Stimulated activated CD8-positive, alpha-beta memory T cell treated with anti-CD3 and anti-CD28 coated beads, Interleukin-4, amount 100 ng/mL, for 1 hour (primary cell): ENCODE measurements around the gene SLC44A2.

ENCODE experiments used
- DNase-seq, 2 donors: peaks; one replicate each; pipeline ENCODE4 v3.0.0-alpha.2; 2020; ENCODE audit warnings: low read depth in 2 of 2, low spot score in 1 of 2

SLC44A2 gene

DNA sequence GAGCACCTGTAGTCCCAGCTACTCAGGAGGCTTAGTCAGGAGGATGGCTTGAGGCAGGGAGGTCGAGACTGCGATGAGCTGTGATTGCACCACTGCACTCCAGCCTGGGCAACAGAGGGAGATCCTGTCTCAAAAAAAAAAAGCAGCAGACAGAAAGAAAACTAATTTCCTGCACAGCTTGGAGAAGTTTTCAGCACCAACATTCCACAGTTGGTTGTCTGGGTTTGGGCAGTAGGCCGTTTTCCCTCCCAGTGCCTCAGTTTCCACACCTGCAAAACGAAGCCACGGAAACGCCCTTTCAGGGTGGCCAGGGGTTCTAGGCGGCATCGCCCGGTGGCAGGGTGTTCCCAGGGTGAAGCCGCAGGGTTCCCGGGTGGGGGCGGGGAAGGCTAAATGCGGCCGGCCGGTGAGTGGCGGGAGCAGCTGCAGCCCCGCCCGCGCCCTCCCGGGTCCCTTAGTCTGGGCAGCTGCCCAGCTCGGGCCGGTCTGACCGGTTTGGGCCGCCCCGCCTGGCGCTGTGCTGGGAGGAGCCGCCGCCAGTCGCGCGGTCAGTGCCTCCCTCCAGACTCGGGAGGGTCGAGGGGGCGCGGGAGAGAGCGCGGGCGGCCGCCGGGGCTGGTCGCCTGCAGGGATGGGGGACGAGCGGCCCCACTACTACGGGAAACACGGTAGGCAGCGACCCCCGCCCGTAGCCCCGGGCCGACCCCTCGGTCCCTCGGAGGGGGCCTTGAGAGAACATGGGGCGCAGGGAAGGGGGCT lies at the start of gene SLC44A2:
Gene SLC44A2 (plus strand): TSS at position 551 of the 759 bp plus-strand sequence. CDS start 81 bp downstream, at position 632.
- DNase-seq: no peak

DNA sequence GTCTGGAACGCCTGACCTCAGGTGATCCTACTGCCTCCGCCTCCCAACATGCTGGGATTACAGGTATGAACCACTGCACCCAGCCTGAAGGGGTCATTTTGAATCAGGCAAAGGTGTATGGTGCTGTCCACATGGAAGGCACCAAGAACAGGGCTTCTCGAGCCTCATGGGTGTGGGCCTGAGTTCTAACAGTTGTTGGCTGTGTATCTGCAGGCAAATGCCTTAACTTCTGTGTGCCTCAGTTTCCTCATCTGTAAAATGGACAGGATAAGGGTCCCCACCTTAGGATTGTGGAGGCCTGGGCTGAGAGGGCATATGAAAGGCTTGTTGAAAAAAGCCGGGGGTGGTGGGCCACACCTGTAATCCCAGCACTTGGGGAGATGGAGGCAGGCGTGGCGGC lies 47.4 kb upstream of the SLC44A2 start:
- DNase-seq: no peak

DNA sequence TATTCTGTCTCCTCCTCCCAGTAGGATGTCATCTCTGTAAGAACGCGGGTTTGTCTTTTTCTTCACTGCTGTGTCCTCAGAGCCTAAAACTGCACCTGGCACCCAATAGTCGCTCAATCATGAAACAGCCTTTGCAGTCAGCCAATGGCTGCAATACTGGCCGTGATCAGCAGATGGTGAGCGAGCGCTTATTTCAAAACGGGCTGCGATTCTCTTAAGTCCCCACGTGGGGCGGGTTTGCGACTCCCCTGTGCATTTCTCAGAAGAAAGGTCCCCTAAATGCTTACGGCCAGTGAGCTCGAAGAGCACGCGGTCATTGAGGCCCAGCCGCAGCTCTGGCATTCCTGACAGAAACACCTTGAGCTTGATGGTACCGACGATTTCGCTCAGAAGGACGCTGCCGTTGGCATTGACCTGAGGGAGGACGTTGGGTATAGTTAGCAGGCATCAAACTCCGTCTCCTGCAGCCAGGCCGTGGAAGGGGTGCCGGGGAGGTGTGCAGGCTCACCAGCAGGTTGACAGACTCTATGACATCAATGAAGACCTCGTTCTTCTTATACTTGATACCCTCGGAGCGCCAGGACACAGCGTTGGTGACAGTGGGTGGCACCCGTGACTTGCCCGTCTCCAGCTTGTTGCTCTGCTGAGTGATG lies 44.2 kb upstream of the SLC44A2 start:
- DNase-seq: peak in 1 of 2 donors; percentile 81

DNA sequence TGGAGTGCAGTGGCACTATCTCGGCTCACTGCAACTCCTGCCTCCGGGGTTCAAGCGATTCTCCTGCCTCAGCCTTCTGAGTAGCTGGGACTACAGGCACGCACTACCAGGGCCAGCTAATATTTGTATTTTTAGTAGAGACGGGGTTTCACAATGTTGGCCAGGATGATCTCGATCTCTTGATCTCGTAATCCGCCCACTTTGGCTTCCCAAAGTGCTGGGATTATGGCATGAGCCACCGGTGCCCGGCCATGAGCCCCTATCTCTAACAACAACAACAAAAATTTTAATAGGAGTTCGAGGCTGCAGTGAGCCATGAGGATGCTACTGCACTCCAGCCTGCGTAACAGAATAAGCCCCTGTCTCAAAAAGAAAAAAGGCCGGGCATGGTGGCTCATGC lies 43.3 kb upstream of the SLC44A2 start:
- DNase-seq: no peak

DNA sequence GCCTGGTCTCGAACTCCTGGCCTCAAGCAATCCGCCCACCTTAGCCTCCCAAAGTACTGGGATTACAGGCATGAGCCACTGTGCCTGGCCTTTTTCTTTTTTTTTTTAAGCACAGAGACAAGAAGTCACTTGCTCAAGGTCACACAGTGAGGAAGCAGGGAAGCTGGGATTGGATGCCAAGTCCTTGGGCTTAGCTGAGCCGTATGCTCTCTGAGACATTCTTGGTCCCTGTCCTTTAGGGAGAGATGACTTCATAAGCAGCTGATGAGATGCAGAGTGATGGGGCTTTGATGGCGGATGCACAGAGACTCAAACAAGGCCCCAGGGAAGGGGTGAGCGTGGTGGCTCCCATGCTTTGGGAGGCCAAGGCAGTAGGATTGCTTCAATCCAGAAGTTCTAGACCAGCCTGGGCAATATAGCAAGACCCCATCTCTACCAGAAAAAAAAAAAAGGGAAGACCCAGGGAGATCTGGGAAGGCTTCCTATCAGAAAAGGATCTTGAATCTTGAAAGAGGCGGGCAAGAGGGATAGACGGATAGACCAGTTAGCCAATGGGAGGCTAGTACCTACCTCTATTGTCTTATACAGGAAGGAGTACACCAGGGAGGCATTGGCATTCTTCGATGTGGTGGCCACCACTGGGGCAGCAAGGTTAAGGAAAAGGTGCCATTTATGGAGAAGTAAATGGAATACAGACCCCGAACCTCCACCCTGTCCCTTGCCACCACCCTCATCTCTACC lies 42.1 kb upstream of the SLC44A2 start:
- DNase-seq: no peak

DNA sequence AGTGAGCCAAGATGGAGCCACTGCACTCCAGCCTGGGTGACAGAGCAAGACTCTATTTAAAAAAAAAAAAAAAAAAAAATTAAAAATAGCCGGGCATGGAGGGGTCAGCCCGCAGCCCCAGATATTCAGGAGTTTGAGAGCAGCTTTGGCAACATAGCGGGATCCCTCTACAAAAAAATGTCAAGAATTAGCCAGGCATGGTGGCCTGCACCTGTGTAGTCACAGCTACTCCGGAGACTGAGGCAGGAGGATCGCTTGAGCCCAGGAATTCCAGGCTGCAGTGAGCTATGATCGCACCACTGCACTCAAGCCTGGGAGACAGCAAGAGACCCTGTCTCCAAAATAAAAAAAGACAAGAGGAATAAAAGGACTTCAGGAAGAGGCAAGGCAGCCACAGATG lies 39.0 kb upstream of the SLC44A2 start:
- DNase-seq: no peak

DNA sequence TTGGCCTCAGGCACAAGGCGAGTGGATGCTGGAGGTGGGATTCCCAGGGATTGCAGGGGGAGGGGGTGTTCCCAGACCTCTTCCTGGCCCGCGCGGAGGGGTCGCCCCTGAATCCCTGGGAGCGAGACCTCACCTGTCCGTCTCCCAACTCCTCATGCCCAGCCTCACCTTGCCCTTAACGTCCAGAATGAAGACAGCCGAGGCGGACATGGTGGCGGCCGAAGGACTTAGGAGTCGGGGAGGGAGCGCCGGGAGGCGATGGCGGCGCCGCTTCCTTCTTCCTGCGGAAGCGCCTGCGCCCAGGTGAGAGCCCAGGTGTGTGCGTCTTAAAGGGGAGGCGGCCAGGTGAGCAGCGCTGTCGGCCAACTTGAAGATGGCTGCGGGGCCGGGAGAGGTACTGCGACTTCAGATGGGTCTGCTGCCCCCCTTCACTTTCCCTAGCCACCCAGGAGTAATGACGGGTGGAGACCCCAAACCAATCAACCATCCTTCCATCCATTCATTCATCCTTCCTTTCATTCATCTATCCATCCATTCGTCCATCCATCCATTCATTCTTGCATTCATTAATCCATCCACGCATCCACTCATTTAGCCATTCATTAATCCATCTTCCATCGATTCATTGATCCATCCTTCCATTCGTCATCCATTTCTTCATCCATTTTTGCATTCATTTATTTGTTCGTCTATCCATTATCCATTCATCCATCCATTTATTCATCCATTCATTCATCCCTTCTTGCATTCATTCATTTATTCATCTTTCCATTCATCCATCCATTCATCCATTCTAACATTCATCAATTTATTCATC lies 38.1 kb upstream of the SLC44A2 start, which contains the start of gene AP1M2:
Gene AP1M2 (minus strand): TSS at position 291 of the 817 bp plus-strand sequence. CDS start 81 bp downstream, at position 210.
- DNase-seq: no peak

DNA sequence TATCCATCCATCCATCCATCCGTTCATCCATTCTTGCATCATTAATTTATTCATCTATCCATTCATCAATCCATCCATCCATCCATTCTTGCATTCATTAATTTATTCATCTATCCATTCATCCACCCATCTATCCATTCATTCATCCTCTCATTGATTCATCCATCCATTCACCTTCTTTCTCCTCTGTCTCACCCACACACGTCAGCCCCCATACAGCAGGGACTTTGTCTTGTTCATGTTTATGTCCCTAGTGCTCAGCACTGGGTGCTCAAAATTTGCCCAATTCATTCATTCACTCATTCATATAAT lies 37.6 kb upstream of the SLC44A2 start:
- DNase-seq: no peak

DNA sequence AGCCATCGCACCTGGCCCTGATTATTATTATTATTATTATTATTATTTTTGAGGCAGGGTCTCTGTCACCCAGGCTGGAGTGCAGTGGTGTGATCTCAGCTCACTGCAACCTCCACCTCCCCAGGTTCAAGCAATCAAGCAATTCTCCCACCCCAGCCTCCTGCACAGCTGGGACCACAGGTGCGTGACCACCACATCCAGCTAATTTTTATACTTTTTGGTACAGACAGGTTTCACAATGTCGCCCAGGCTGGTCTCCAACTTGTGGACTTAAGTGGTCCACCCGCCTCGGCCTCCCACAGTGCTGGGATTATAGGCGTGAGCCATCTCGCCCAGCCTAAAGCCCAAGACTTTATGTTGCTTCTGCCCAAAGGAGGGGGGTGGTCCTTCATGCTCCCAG lies 32.2 kb upstream of the SLC44A2 start:
- DNase-seq: no peak

DNA sequence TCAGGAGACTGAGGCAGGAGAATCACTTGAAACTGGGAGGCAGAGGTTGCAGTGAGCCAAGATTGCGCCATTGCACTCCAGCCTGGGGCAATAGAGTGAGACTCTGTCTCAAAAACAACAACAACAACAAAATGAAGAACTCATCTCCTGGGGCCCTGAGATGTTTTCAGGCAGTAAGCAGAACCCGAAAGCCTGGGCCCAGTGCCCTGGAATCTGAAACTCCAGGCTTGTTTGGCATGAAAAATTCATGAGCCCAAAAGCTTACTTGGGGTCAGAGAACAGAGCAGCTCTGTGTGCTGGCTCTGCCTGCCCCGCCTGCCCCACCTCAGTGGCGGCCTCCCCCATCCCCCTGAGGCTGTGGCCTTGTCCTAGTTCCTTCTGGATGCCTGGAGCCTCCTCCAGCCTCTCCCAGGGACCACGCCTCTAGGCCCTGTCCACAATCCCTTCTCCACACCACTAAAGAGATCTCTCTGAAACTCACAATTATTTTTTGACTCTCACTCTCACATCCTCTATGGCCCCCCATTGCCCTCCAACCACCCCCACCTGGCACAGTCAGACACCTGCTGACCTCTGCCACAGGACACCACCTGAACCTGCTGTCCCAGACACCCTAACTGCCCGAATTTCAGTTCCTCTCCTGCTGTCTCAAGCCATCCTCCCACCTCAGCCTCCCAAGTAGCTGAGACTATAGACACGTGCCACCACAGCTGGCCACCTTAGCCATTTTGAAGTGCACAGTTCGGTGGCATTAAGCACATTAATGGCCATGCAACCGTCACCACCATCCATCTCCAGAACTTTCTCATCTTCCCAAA lies 31.3 kb upstream of the SLC44A2 start:
- DNase-seq: no peak

DNA sequence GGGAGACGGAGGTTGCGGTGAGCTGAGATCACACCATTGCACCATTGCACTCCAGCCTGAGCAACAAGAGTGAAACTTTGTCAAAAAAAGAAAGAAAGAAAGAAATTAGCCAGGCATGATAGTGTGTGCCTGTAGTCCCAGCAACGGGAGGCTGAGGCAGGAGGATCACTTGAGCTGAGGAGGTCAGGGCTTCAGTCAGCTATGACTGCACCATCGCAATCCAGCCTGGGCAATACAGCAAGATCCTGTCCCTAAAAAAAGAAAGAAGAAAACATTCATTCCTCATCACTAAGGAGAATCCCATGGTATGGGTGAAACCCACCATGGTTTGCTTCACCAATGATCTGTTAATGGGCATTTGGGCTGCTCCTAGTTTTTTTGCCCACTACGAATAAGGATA lies 25.2 kb upstream of the SLC44A2 start:
- no peak for DNase-seq

DNA sequence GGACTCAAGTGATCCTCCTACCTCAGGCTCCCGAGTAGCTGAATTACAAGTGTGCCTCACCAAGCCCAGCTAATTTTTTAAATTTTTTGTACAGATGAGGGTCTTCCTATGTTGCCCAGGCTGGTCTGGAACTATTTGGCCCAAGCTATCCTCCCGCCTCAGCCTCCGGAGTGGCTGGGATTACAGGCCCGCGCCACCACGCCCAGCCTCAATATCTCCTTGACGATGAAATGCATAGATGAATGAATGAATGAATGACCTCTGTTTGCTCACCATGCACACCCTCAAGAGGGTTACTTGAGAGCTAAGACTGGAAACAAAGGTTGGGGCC lies 23.4 kb upstream of the SLC44A2 start:
- DNase-seq: no peak

DNA sequence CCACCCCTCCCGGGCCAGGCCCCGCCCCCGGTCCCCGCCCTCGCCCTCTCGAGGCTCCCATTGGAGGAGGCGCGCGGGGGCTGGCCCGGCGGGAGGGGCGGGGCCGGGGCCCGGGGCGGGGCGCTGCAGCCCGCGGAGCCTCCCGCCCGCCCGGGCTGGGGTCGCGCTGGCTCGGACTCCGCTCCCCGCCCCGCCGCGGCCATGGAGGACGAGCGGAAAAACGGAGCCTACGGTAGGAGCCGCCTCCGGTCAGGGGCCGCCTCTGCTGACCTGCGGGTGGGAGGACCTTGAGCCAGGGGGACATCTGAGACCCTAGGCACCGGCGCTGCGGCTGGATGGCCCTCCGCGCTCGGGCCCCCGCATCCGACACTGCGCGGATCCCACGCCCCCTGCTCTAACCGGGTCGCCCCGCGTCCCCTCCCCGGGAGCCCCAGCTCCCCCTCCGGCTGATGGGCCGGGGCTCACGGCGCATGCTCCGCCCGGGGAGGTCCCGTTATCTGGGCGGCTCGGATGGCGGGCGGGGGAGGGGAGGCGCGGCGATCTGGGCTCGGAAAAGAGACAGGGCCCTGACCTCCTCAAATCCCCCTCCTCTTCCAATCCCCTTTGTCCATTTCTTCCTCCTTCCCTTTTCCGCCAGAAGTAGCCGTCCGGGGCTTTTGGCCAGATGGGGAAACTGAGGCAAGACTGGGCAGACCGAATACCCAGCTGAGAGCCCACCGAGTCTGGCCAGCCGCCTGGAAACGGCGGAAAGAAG lies 22.8 kb upstream of the SLC44A2 start:
- DNase-seq: peak; percentile 82 to 83

DNA sequence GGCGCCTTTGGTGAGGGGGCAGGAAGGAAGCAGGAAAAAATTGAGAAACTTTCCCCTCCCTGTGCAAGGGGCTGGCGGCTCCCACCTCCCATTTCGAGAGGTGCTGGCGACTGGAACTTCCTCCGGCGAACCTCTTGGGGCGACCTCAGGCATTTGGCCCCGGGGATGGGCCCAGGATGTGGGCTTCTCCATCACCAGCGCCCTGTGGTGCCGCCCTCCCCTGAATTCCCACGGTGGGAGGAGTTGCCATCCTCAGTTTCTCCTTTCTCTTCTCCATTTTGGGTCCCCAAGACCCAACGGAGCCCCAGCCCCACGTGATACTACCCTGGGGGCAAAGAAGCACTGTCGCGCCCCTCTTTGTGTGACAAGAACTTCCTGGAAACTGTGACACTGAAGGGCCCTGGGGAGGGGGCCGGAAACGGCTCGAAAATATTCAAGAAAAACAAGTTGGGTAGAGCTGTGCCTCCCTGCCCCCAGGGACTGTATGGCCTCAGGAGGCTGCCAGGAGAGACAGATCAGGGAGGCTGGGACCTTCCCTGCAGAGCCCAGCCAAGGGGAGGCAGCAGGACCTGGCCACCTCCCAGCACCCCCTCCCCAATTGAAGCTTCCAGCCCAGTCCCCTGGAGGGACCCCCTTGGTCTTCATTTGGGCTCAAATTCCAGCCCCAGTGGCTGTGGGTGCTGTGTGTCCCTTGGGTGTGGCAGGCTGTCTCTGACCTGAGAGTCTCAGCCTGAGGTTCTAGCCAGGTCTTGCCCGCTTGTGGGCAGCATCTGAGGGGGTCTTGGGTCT lies 22.1 kb upstream of the SLC44A2 start:
- DNase-seq: peak; percentile 61 to 71

DNA sequence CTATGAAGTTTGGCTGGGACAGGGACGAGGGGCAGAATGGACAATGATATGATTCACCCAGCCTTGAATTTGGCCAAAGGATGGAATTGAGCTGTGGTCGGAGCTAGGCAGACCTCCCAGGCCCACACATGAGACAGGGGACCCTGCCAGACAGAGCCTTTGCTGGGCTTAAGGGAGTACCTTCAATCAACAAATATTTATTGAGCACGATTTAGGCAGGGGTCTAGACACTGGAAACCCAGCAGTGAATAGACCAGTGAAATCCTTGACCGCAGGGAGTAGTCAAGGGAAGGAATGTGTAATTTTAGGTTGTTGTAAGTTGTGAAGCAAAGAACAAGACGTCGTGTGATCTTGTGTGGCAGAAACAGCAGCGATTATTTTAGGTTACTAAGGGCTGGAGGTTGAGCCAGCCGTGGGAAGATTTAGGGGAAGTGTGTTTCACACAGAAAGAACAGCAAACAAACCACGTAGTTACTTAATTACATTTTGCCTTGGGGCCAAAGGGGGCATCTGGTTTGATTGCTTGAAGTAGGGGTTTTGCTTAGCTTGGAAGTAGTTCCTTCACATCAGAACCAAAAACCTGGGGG lies 21.4 kb upstream of the SLC44A2 start:
- DNase-seq: no peak

DNA sequence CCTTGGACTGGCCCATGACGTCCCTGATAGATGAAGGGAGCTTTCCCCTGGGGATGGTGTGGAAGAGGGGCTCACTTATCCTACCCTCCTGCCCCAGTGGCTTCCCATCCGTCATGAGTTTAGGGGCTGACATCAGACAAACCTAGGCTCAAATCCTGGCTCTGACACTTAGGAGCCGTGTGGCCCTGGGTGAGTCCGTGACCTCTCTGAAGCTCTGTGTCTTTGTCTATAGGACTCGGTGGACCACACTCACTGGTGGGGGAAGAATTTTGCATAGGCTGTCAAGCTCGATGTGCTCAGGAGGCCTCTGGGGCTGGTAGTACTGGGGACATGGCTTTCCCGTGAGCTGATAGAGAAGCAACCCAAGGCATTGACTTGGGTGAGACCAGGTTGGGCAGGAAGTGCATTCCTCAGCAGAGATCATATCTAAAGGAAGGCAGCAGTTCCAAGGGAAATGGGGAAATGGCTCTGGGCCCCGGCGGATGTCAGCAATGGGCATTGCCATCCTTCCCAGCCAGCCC lies 20.8 kb upstream of the SLC44A2 start:
- no peak for DNase-seq

DNA sequence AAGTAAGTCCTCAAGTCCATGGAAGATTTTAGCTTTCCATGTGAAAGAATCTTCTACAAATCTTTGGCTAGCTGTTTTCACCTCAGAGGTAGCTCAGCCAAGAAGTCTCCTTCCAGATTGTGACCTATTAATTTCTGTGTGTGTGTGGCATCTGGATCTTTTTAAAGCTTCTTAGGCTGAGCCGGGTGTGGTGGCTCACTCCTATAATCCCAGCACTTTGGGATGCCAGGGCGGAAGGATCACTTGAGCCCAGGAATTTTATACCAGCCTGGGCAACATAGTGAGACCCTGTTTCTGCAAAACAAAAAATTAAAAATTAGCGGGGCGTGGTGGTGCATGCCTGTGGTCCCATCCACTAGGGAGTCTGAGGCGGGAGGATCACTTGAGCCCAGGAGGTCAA lies 13.4 kb upstream of the SLC44A2 start:
- DNase-seq: no peak

DNA sequence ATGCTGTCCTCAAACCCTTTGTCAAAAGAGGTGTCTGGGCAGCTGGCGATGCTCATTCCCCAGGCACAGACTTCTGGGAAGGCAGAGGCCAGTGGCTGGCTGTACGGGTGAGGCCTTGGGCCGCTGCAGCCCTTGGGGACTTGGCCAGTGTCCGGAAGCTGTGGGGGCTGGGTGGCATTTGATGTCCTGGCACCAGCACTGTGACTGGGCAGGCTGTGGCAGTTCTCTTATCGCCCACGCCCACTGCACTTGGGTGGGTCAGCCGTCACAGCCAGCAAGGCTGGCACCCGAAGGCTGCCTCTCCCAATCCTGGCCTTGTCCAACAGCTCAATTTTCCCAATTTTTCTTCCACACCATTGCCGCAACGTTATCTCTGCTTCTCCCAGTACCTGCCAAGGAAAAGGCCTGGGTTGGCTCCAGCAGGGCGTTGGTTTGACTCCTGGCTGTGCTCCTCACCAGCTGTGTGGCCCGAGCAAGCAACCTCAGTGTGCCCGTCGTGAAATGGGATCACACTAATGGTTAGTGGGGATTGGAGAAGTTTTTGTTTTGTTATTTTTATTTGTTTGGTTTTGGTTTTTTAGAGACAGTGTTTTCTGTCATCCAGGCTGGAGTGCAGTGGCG lies 12.7 kb upstream of the SLC44A2 start:
- no peak for DNase-seq
